ENCODE measurements around the gene CACNB3. TPM values are rescaled to one million over a fixed set of nuclear protein-coding genes. Genes with fewer than 3 reads are reported as not detected.
A peak's percentile ranks its signal among the peaks of the same experiment; 100 is the strongest.

The CACNB3 gene
- total RNA-seq, 1 donor from 2014 or later = 40.5 TPM

- Histone ChIP-seq H3K4me3 (ENCODE audit: insufficient read depth, low read depth, low read length) (no peak overlapping the region), H3K4me2 (ENCODE audit: low read length) (no peak overlapping the region), H3K9ac (ENCODE audit: low read length) (no peak overlapping the region), H4K20me1 (ENCODE audit: insufficient read depth, low read length) (no peaks in the 10 kb centered on the region), H3K79me2 (ENCODE audit: insufficient read depth, low read length) (no peaks in the 10 kb centered on the region), H3K9me3 (ENCODE audit: insufficient read depth, low read depth, low read length) (no peaks in the 10 kb centered on the region), H3K27ac (ENCODE audit: low read depth, low read length) (no peak overlapping the region), H3K36me3 (ENCODE audit: insufficient read depth, low read length) (no peaks in the 10 kb centered on the region), H3K27me3 (ENCODE audit: insufficient read depth, low read length) (no peaks in the 10 kb centered on the region), H2AFZ (ENCODE audit: low read depth, low read length) (no peak overlapping the region), H3K4me1 (ENCODE audit: insufficient read depth, low read length) (peaks cover 20% of the 10 kb centered on the region)
- no peaks in the 10 kb centered on the region for H3K36me3 Mint-ChIP-seq (ENCODE audit: low read depth, unreplicated experiment)
- H3K27ac Mint-ChIP-seq (ENCODE audit: unreplicated experiment) = no peak overlapping the region
- no peaks in the 10 kb centered on the region for H3K27me3 Mint-ChIP-seq (ENCODE audit: low read depth, unreplicated experiment)
- no peak for TF ChIP-seq CTCF (IDR thresholded peaks at IDR 0.05; ENCODE audit: insufficient read depth, low read depth, low read length)
- no peak for TF ChIP-seq EZH2 (IDR thresholded peaks at IDR 0.05; ENCODE audit: insufficient read depth, low read length)
- H3K4me3 Mint-ChIP-seq (ENCODE audit: unreplicated experiment) = no peak overlapping the region
- DNase-seq (ENCODE audit: low read depth) = no peak
- H3K4me1 Mint-ChIP-seq (ENCODE audit: low read depth, unreplicated experiment) = peaks cover 23% of the 10 kb centered on the region
- no peak for FAIRE-seq
- no peaks in the 10 kb centered on the region for H3K9me3 Mint-ChIP-seq (ENCODE audit: unreplicated experiment)
Measured at GRCh38 chr12:48807981-48808380, 10.3 kb upstream of the CACNB3 start.

- peak overlapping the region; percentile 67 for H3K27ac ChIP-seq (ENCODE audit: low read depth, low read length)
- H3K9me3 ChIP-seq (ENCODE audit: insufficient read depth, low read depth, low read length) = no peaks in the 10 kb centered on the region
- TF ChIP-seq CTCF (IDR thresholded peaks at IDR 0.05; ENCODE audit: insufficient read depth, low read depth, low read length) (no peak), EZH2 (IDR thresholded peaks at IDR 0.05; ENCODE audit: insufficient read depth, low read length) (no peak)
- FAIRE-seq (peak; percentile 72), DNase-seq (ENCODE audit: low read depth) (peak; percentile 89)
- peak overlapping the region; percentile 20 for H3K27ac Mint-ChIP-seq (ENCODE audit: unreplicated experiment)
- H3K36me3 Mint-ChIP-seq (ENCODE audit: low read depth, unreplicated experiment) = no peaks in the 10 kb centered on the region
- no peaks in the 10 kb centered on the region for H4K20me1 ChIP-seq (ENCODE audit: insufficient read depth, low read length)
- no peaks in the 10 kb centered on the region for H3K9me3 Mint-ChIP-seq (ENCODE audit: unreplicated experiment)
- no peaks in the 10 kb centered on the region for H3K36me3 ChIP-seq (ENCODE audit: insufficient read depth, low read length)
- H3K4me1 ChIP-seq (ENCODE audit: insufficient read depth, low read length) = peaks cover 34% of the 10 kb centered on the region
- H3K4me2 ChIP-seq (ENCODE audit: low read length) = peak overlapping the region; percentile 81
- peaks cover 3% of the 10 kb centered on the region for H3K79me2 ChIP-seq (ENCODE audit: insufficient read depth, low read length)
- peak overlapping the region; percentile 70 for H2AFZ ChIP-seq (ENCODE audit: low read depth, low read length)
- peak overlapping the region; percentile 25 for H3K4me3 Mint-ChIP-seq (ENCODE audit: unreplicated experiment)
- H3K4me3 ChIP-seq (ENCODE audit: insufficient read depth, low read depth, low read length) = peak overlapping the region; percentile 19
- H3K27me3 Mint-ChIP-seq (ENCODE audit: low read depth, unreplicated experiment) = no peaks in the 10 kb centered on the region
- H3K4me1 Mint-ChIP-seq (ENCODE audit: low read depth, unreplicated experiment) = peaks cover 25% of the 10 kb centered on the region
- H3K9ac ChIP-seq (ENCODE audit: low read length) = peak overlapping the region; percentile 45
- no peaks in the 10 kb centered on the region for H3K27me3 ChIP-seq (ENCODE audit: insufficient read depth, low read length)
Measured at GRCh38 chr12:48810903-48811431, 7.3 kb upstream of the CACNB3 start.

GRCh38 chr12:48811437-48812090, 6.7 kb upstream of the CACNB3 start:
- H3K4me3 Mint-ChIP-seq (ENCODE audit: unreplicated experiment) = no peak overlapping the region

More at GRCh38 chr12:48811437-48812090, 6.7 kb upstream of the CACNB3 start:
- no peak for TF ChIP-seq CTCF (IDR thresholded peaks at IDR 0.05; ENCODE audit: insufficient read depth, low read depth, low read length)
- TF ChIP-seq EZH2 (IDR thresholded peaks at IDR 0.05; ENCODE audit: insufficient read depth, low read length) = no peak
- Histone ChIP-seq H3K36me3 (ENCODE audit: insufficient read depth, low read length) (no peaks in the 10 kb centered on the region), H4K20me1 (ENCODE audit: insufficient read depth, low read length) (peaks cover 5% of the 10 kb centered on the region), H3K27me3 (ENCODE audit: insufficient read depth, low read length) (no peaks in the 10 kb centered on the region), H3K4me1 (ENCODE audit: insufficient read depth, low read length) (peaks cover 38% of the 10 kb centered on the region), H2AFZ (ENCODE audit: low read depth, low read length) (peak overlapping the region; percentile 70), H3K9ac (ENCODE audit: low read length) (peak overlapping the region; percentile 45), H3K79me2 (ENCODE audit: insufficient read depth, low read length) (peaks cover 9% of the 10 kb centered on the region), H3K4me2 (ENCODE audit: low read length) (peak overlapping the region; percentile 81), H3K27ac (ENCODE audit: low read depth, low read length) (peak overlapping the region; percentile 67), H3K4me3 (ENCODE audit: insufficient read depth, low read depth, low read length) (peak overlapping the region; percentile 19), H3K9me3 (ENCODE audit: insufficient read depth, low read depth, low read length) (no peaks in the 10 kb centered on the region)
- Mint-ChIP-seq H3K27me3 (ENCODE audit: low read depth, unreplicated experiment) (no peaks in the 10 kb centered on the region), H3K4me1 (ENCODE audit: low read depth, unreplicated experiment) (peaks cover 25% of the 10 kb centered on the region), H3K9me3 (ENCODE audit: unreplicated experiment) (no peaks in the 10 kb centered on the region), H3K36me3 (ENCODE audit: low read depth, unreplicated experiment) (no peaks in the 10 kb centered on the region), H3K27ac (ENCODE audit: unreplicated experiment) (peak overlapping the region; percentile 26)
- no peak for DNase-seq (ENCODE audit: low read depth)
- FAIRE-seq = no peak

Data from astrocyte (in vitro differentiated cells and primary cell).